ENCODE measurements around the gene SUMO3. TPM values are rescaled to one million over a fixed set of nuclear protein-coding genes. Genes with fewer than 3 reads are reported as not detected.

SUMO3 gene
- total and polyA plus RNA-seq, 10 of the 15 experiments (the other 5 are each of a cell fraction or from before 2014, with no cell fraction given), result 14.3 to 164 (median 89.9) TPM

DNA sequence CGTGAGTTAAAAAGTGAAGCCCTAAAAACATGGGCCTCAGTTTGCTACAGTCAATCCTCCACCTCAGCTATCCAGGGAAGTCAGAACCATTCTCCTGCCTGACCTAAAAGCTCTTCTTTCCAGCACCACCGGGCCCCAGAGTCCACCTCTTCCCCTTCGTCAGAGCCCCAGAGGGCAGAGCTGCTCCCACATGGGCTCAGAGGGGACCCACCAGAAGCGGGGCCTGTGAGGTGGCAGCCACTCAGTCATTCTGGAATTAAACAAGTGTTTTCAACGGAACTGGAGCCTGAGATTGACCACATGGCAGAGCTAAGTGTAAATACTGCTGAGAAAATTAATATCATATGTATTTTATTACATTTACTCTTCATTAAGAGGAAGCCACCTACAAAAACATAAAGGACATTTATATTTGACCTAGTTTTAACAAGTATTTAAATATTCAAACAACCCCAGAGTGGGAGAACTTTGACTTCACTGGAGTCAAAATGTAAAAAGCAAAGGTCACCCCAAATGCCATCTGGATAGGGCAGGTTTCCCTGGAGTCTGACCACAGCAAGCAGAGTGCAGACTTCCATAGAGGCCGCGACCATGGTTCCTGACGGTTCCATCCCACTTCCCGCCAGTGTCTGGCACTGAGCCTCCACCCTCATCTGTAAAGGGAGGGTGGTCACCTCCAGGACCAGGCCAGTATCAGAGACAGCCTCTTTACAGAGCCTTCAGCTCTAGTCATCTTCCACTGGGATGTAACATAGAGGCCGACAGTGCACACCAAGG is 1.8 kb downstream of the SUMO3 start:
- Histone ChIP-seq H4K20me1 (ENCODE audit: control insufficient read depth, insufficient read depth) (no peaks in the 10 kb centered on the region), H3K36me3 (ENCODE audit: control insufficient read depth in 2 of 2, insufficient read depth in 2 of 2, low read length in 1 of 2) (peaks cover 0 to 2% of the 10 kb centered on the region in 2 experiments; a peak in 3 of 4 replicates), H3K27ac (ENCODE audit: control insufficient read depth, insufficient read depth) (no peak overlapping the region), H3K4me2 (ENCODE audit: control insufficient read depth, insufficient read depth) (0 out of 2 replicates have a peak overlapping the region, but pooled peaks have one; percentile 7), H3K4me3 (no peak overlapping the region), H3K4me1 (ENCODE audit: control insufficient read depth, insufficient read depth, low read length) (no peaks in the 10 kb centered on the region), H3K27me3 (replicated peaks in 1 of 2; ENCODE audit: control insufficient read depth in 2 of 2, insufficient read depth in 2 of 2, low read length in 1 of 2) (no peaks in the 10 kb centered on the region), H3K79me2 (ENCODE audit: control insufficient read depth, insufficient read depth, low read length) (peaks cover 27% of the 10 kb centered on the region), H3K9me3 (replicated peaks; ENCODE audit: control insufficient read depth, insufficient read depth, low read length) (no peaks in the 10 kb centered on the region; the same call in 2 of the 3 replicates), H2AFZ (ENCODE audit: control insufficient read depth, low read depth, low read length) (no peak overlapping the region), H3K9ac (ENCODE audit: control insufficient read depth, insufficient read depth, low read length) (no peak overlapping the region)
- no peak for ATAC-seq
- BruUV-seq (replicated peaks), result TSS peak; percentile 51
- POLR2A ChIA-PET, result interaction anchor here (0.5 to 1.7 kb wide), 3 partner anchors 12 to 57 kb away, joined by 3 to 4 read pairs (median 3); no protein-coding TSS in a partner anchor
- FAIRE-seq, result no peak
- RAD21 ChIA-PET (ENCODE audit: unreplicated experiment), result no interaction called here
- no peak for DNase-seq (ENCODE audit: low read depth, low spot score)
- intact Hi-C loops (cut with micrococcal nuclease; ENCODE audit: unreplicated experiment) (loop anchor here (5.0 kb wide), 2 partner anchors 56 to 116 kb away; partner anchors contain the start of gene PTTG1IP), in situ Hi-C loops (cut with MboI) (no loop called here)
- WGBS (ENCODE audit: insufficient coverage, insufficient replicate concordance, low lambda C conversion rate, missing lambda C conversion rate), result 64% methylated on average over 10 of the region's 10 CpGs
- CTCF ChIA-PET, result interaction anchor here (0.7 to 1.6 kb wide), 4 partner anchors 11 to 109 kb away, joined by 3 to 8 read pairs (median 5); no protein-coding TSS in a partner anchor
- SMC1A ChIA-PET (ENCODE audit: uncharacterized antibody, unreplicated experiment), result interaction anchor here (0.6 to 1.0 kb wide), 2 partner anchors 14 to 479 kb away, joined by 3 read pairs; partner anchors contain the start of gene UBE2G2
- no peak for TF ChIP-seq RUNX3 (IDR thresholded peaks at IDR 0.05; ENCODE audit: low read length)
- TF ChIP-seq, protein P1, sequence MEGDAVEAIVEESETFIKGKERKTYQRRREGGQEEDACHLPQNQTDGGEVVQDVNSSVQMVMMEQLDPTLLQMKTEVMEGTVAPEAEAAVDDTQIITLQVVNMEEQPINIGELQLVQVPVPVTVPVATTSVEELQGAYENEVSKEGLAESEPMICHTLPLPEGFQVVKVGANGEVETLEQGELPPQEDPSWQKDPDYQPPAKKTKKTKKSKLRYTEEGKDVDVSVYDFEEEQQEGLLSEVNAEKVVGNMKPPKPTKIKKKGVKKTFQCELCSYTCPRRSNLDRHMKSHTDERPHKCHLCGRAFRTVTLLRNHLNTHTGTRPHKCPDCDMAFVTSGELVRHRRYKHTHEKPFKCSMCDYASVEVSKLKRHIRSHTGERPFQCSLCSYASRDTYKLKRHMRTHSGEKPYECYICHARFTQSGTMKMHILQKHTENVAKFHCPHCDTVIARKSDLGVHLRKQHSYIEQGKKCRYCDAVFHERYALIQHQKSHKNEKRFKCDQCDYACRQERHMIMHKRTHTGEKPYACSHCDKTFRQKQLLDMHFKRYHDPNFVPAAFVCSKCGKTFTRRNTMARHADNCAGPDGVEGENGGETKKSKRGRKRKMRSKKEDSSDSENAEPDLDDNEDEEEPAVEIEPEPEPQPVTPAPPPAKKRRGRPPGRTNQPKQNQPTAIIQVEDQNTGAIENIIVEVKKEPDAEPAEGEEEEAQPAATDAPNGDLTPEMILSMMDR (IDR thresholded peaks at IDR 0.05 in 2 of 3, conservative IDR thresholded peaks at IDR 0.05 in 1 of 3; ENCODE audit: control insufficient read depth in 2 of 3, extremely low read depth in 1 of 3, insufficient read depth in 1 of 3, low read depth in 3 of 3, low read length in 3 of 3), result no peak
